HepG2 (cell line): ENCODE data around the gene OLAH.

Experiments
- CBX5 ChIP-seq: sonication (generic); formaldehyde crosslinking; IDR thresholded peaks from 2 replicates; pipeline ENCODE4 v1.4.0; 2020; ENCODE audit warnings: missing genetic modification reagents, borderline replicate concordance
- ZBTB8A ChIP-seq: sonication (generic); formaldehyde crosslinking; IDR thresholded peaks from 2 replicates; pipeline ENCODE4 v1.4.0; 2020; ENCODE audit warnings: mild to moderate bottlenecking, low read depth, missing genetic modification reagents, borderline replicate concordance
- ZEB1 ChIP-seq: IDR thresholded peaks from 2 replicates; pipeline ENCODE4 v1.6.1; 2012; ENCODE audit warnings: mild to moderate bottlenecking, low read depth, inconsistent platforms; ENCODE audit not compliant: insufficient replicate concordance
- TF ChIP-seq, protein P1 (sequence below): sonication (generic); formaldehyde crosslinking; IDR thresholded peaks from 2 replicates; pipeline ENCODE4 v1.4.0; 2020; ENCODE audit warnings: missing genetic modification reagents
- TF ChIP-seq, protein P2 (sequence below): sonication (generic); formaldehyde crosslinking; IDR thresholded peaks from 2 replicates; pipeline ENCODE4 v1.5.1; 2020; ENCODE audit warnings: missing genetic modification reagents, mild to moderate bottlenecking, borderline replicate concordance
- TF ChIP-seq, protein P3 (sequence below): sonication (generic); formaldehyde crosslinking; IDR thresholded peaks from 2 replicates; pipeline ENCODE4 v1.4.0; 2020; ENCODE audit warnings: missing genetic modification reagents
- TF ChIP-seq, protein P4 (sequence below): sonication (generic); formaldehyde crosslinking; IDR thresholded peaks from 2 replicates; pipeline ENCODE4 v1.4.0; 2020; ENCODE audit warnings: low read depth, missing genetic modification reagents

DNA sequence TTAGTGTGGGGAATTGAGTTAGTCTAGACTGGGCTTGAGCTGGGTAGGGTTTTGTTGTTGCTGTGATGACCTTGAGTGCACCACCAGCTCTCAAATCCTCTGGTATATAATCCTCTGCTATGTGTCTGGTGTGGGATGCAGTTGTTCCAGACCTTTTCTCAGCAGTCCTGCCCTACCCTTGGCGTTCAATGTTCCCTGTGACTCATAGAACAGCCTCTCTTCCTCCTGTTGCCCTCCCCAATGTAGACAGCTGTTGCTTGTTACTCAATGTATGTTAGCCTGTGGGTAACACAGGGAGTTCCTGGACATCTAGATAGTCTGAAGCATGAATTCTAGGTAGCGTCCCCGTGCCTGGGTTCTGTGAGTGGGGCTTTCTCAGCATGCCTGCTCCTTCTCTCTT lies 25.1 kb downstream of the OLAH start:
- TF ChIP-seq, protein P1, sequence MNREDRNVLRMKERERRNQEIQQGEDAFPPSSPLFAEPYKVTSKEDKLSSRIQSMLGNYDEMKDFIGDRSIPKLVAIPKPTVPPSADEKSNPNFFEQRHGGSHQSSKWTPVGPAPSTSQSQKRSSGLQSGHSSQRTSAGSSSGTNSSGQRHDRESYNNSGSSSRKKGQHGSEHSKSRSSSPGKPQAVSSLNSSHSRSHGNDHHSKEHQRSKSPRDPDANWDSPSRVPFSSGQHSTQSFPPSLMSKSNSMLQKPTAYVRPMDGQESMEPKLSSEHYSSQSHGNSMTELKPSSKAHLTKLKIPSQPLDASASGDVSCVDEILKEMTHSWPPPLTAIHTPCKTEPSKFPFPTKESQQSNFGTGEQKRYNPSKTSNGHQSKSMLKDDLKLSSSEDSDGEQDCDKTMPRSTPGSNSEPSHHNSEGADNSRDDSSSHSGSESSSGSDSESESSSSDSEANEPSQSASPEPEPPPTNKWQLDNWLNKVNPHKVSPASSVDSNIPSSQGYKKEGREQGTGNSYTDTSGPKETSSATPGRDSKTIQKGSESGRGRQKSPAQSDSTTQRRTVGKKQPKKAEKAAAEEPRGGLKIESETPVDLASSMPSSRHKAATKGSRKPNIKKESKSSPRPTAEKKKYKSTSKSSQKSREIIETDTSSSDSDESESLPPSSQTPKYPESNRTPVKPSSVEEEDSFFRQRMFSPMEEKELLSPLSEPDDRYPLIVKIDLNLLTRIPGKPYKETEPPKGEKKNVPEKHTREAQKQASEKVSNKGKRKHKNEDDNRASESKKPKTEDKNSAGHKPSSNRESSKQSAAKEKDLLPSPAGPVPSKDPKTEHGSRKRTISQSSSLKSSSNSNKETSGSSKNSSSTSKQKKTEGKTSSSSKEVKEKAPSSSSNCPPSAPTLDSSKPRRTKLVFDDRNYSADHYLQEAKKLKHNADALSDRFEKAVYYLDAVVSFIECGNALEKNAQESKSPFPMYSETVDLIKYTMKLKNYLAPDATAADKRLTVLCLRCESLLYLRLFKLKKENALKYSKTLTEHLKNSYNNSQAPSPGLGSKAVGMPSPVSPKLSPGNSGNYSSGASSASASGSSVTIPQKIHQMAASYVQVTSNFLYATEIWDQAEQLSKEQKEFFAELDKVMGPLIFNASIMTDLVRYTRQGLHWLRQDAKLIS (CRISPR knock-in tag): no peak
- TF ChIP-seq, protein P2, sequence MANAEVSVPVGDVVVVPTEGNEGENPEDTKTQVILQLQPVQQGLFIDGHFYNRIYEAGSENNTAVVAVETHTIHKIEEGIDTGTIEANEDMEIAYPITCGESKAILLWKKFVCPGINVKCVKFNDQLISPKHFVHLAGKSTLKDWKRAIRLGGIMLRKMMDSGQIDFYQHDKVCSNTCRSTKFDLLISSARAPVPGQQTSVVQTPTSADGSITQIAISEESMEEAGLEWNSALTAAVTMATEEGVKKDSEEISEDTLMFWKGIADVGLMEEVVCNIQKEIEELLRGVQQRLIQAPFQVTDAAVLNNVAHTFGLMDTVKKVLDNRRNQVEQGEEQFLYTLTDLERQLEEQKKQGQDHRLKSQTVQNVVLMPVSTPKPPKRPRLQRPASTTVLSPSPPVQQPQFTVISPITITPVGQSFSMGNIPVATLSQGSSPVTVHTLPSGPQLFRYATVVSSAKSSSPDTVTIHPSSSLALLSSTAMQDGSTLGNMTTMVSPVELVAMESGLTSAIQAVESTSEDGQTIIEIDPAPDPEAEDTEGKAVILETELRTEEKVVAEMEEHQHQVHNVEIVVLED (CRISPR knock-in tag): no peak
- TF ChIP-seq, protein P3, sequence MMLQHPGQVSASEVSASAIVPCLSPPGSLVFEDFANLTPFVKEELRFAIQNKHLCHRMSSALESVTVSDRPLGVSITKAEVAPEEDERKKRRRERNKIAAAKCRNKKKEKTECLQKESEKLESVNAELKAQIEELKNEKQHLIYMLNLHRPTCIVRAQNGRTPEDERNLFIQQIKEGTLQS (CRISPR knock-in tag): no peak
- TF ChIP-seq, protein P4, sequence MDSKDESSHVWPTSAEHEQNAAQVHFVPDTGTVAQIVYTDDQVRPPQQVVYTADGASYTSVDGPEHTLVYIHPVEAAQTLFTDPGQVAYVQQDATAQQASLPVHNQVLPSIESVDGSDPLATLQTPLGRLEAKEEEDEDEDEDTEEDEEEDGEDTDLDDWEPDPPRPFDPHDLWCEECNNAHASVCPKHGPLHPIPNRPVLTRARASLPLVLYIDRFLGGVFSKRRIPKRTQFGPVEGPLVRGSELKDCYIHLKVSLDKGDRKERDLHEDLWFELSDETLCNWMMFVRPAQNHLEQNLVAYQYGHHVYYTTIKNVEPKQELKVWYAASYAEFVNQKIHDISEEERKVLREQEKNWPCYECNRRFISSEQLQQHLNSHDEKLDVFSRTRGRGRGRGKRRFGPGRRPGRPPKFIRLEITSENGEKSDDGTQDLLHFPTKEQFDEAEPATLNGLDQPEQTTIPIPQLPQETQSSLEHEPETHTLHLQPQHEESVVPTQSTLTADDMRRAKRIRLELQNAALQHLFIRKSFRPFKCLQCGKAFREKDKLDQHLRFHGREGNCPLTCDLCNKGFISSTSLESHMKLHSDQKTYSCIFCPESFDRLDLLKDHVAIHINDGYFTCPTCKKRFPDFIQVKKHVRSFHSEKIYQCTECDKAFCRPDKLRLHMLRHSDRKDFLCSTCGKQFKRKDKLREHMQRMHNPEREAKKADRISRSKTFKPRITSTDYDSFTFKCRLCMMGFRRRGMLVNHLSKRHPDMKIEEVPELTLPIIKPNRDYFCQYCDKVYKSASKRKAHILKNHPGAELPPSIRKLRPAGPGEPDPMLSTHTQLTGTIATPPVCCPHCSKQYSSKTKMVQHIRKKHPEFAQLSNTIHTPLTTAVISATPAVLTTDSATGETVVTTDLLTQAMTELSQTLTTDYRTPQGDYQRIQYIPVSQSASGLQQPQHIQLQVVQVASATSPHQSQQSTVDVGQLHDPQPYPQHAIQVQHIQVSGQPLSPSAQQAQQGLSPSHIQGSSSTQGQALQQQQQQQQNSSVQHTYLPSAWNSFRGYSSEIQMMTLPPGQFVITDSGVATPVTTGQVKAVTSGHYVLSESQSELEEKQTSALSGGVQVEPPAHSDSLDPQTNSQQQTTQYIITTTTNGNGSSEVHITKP (CRISPR knock-in tag): no peak
- no peak for TF ChIP-seq ZEB1
- TF ChIP-seq CBX5 (CRISPR knock-in tag): no peak
- TF ChIP-seq ZBTB8A (CRISPR knock-in tag): no peak
